NCI-H146 (cell line): ENCODE data around the gene PCBP2.

Experiments
- DNase-seq: peaks from one replicate; lab custom pipeline; 2025; lab: John Stamatoyannopoulos, UW

The PCBP2 gene

GRCh38 chr12:53493610-53494391 is 41.9 kb downstream of the PCBP2 start:
- DNase-seq: peak; percentile 42

GRCh38 chr12:53495903-53496751 is 44.2 kb downstream of the PCBP2 start:
- DNase-seq: no peak

DNA sequence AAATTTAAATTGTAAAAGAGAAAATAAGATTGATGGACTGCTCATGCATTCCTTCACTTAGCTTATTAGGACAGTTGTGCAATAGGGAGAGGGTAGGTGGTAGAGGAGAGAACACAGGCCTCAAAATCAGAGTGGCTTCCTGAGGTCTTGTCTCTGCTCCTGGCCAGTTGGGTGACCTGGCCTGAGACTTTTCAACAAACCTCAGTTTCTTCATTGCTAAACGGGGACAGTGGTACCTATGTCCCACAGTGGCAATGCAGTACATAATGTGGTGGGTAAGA is 44.8 kb downstream of the PCBP2 start:
- DNase-seq: no peak

DNA sequence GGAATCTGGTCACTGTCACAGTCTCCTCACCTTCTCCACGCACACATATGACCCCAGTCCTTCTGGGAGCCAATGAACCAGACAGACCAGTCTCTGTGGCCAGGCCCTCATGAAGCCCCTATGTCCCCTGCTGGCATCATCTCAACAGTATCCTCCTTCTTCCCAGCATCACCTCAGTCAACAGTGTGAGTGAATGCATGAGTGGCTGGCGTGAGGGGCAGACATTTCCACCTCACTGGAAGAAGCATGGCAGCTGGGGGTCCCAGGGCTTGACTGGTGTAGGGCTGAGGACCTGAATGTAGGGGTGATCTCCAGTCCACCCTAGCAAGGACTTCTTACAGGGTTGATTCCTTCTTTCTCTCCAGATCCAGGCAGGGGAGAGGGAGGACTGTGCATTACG is 45.6 kb downstream of the PCBP2 start:
- DNase-seq: no peak

DNA sequence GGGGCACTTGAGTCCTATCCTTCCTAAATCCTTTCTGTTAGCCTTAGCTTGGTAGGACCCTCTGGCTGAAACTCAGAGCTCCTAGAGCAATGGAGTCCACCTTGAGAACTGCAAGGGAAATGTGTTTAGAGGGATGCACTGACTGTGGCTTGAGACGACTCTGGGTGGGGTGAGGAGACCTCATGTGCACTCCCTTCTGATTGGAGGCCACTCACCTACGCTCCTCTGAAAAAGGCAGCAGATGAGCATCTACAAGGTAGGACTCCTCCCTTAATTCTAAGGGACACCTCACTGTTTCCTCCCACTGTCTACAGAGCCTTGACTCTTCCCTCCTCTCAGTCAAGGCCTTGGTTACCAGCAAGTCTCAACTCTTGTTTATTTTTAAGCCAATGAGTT is 46.3 kb downstream of the PCBP2 start:
- no peak for DNase-seq

- peak; percentile 84 for DNase-seq
Measured at GRCh38 chr12:53499266-53500141, 47.6 kb downstream of the PCBP2 start, which contains the start of gene MAP3K12. MAP3K12 (minus strand) TSS chr12:53499458; CDS start chr12:53487391, 12,067 bp downstream.

DNA sequence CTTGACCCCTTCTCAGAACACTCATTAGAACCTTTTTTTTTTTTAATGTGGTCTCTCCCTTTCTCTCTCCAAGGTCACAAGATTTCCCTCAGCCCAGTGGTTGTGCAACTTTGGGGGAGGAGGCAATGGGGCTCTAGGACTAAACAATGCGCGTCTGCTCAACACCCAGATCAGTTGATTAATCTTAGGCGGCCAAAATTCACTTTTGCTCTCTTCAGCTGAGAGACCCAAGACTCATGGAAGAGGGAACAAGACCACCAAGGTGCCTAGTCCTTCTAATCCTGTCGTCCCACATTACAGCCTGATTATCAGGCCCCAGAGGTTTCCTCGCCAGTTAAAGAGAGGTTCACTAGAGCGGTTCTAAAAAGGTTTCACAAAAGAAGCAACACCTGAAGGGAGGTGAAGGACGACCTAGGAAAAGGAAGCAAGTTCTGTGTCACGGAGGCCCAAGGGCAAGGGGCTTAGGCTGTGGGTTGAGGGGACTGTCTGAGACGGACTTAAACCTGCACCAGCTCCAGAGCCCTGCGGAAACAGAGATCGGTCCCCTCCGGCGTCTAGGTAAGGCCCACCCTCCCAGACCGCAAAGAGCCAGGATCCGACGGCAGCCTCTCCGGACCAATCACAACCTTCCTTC is 48.4 kb downstream of the PCBP2 start:
- DNase-seq: peak; percentile 47

DNA sequence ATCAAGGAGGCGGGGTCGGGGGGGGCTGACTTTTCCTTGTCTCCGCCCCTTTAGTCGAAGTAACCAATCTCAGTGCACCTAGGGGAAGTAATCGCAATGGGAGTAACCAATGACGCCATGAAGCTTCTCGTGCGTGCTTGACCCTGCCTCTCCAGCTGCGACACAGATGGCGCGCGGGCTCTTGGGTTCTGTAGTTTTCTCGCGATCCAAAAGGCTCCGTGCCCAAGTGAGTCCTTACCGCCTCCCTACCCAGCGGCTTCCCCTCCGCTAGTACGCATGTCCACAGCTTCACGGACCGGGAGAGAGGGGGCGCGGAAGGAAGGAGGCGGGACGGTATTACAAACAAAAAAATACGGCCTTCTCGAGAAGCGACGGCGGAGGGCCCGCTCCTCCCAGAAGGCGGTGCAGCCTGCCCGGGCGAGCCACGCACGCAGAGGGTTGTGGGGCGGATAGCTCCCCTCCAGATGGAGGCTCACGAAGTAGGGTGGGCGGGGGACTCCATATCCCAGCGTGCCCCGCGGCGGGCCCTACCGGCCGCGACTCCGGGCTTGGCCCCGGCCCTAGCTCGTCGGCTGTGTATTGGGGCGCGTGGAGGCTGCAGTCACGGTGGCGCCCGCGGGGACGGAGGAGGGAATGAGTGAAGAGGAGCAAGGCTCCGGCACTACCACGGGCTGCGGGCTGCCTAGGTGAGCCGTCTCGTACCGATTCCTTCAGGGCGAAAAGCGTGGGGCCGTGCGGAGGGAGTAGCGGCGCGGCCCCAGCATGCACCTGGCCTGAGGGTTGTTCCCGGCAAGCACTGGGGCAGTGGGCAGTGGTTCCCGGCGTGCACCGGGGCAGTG is 49.1 kb downstream of the PCBP2 start, which contains the start of gene TARBP2:
TARBP2 (plus strand) TSS at position 508 of the 839 bp plus-strand sequence; CDS start at position 634, 126 bp downstream.
- peak; percentile 100 for DNase-seq

DNA sequence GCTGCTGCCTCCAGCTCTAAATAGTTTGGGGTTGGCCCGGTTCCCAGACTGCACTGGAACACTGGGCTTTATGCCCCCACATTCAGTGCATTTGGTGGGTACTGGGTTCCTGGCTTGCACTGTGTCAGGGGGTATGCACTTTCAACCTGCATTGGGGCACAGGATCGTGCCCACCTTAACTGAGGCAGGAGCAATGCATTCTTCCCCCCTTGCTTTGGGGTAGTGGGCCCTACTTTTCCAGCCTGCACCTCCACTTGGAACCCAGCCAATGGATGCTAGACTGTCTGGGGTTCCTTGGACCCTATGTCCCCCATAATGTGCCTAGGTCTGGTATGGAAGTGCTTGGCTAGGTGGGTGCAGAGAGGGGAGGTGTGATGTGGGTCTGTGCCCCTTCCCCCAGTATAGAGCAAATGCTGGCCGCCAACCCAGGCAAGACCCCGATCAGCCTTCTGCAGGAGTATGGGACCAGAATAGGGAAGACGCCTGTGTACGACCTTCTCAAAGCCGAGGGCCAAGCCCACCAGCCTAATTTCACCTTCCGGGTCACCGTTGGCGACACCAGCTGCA is 49.8 kb downstream of the PCBP2 start:
- DNase-seq: no peak

GRCh38 chr12:53502331-53502730 is 50.4 kb downstream of the PCBP2 start:
- DNase-seq: no peak

GRCh38 chr12:53502983-53503728 is 51.3 kb downstream of the PCBP2 start:
- no peak for DNase-seq

GRCh38 chr12:53504004-53504920 is 52.4 kb downstream of the PCBP2 start:
- no peak for DNase-seq

DNA sequence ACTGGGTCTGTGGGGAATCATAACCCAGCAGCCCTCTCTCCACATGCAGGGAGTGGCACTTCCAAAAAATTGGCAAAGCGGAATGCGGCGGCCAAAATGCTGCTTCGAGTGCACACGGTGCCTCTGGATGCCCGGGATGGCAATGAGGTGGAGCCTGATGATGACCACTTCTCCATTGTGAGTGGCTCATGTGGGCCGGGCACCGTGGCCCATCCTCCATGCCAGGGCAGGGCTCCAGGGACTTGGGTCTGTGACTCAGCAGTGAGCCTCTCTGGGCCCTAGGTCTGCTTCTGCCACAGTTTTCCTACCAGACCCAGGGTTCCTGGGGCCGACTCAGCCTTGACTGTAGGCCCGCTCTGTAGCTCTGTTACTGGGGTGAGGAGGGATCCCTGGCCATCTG is 53.2 kb downstream of the PCBP2 start:
- no peak for DNase-seq

DNA sequence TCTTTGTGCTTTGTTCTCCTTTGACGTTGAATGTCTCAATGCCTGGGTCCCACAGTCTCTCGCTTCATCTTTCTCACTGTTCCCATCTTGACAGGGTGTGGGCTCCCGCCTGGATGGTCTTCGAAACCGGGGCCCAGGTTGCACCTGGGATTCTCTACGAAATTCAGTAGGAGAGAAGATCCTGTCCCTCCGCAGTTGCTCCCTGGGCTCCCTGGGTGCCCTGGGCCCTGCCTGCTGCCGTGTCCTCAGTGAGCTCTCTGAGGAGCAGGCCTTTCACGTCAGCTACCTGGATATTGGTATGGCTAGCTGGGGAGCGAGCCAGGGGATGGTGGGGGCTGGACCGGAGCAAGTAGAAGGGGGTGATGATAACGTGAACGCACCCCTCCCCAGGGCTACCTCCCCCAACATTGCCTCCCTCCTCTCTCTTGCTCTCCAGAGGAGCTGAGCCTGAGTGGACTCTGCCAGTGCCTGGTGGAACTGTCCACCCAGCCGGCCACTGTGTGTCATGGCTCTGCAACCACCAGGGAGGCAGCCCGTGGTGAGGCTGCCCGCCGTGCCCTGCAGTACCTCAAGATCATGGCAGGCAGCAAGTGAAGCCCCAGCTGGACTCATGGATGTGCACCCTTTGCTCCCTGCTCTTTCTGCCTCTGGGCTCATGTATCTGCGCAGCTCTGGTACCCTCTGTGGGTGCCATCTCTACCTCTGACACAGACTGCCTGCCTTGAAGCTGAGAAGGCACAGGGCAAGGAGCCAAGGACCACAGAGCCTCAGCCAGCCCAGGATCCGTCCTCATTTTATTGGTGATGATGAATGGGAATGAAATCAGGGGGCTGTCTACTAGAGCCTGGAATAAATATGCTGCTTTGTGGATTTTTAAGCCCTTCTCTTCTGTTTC is 53.9 kb downstream of the PCBP2 start:
- DNase-seq: no peak

DNA sequence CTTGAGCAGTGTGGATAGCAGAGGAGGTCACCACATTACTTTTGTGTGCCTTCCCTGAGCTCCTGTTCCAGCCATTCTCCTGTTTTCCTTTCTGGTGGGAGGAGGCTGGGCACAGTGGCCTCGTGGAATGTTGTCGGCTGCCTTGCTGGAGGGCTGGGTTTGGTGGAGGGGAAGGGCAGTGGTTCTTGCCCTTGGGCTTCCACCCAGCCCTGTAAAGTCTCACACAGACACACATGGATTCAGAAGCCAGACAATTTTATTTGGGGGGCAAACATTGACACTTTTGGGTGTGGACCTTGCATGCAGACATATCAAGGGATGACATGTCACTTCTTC is 54.5 kb downstream of the PCBP2 start:
- DNase-seq: no peak

DNA sequence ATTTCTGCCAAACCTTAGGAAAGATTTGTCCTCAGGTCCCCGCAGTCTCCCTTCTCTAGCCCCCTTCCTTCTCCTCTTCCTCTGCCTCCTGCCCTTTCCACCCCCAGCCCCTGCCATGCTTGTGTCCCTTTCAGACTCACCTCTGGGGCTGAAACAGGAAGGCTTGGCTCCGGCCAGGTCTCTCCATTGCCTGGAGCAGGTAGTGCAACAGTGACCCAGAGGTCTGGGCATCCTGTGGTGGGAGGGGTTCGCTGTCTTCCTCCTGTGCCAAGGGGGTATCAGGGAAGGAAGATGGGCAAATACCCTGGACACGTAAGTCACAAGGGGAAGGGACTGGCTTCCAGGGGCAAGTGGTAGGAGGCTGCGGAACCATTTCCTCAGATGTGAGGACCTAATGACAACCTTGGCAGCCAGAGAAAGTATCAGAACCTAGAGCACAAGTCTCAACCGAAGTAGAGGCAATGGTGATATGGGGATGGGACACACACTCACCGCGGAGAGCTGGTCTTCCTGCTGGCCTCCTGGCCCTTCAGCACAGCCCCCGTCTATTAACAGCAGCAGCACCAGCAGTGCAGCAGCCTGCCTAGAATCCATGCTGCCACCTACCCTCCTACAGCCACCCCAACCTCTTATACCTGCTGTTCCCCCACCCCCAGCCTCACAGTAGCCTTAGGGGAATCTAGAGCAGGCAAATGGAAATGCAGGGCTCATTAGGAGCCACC is 55.1 kb downstream of the PCBP2 start, which contains the start of gene NPFF:
NPFF (minus strand) TSS at position 604 of the 722 bp plus-strand sequence; CDS start at position 594, 10 bp downstream.
- no peak for DNase-seq

DNA sequence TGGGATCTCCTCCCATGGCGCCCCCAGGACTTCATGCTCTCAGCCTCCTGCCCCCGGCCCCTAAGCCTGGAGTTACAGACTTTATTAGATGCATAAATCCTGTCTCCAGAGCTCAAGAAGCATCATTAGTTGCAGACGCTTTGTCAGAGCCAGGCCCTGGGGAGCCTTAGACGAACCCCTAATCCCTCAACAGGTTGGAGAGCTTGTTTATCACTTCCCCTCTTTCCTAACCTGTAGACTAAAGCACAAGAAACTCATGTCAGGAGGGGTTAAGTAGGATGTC is 55.6 kb downstream of the PCBP2 start:
- no peak for DNase-seq
